H7 (cell line): ENCODE results near the gene LCN6. TPM values are rescaled to one million over a fixed set of nuclear protein-coding genes. Genes with fewer than 3 reads are reported as not detected.

ENCODE experiments used
- DNase-seq: peaks from one replicate; pipeline ENCODE4 v3.0.0; 2012
- H3K27me3 ChIP-seq: 2 replicates; pipeline ENCODE4 v1.6.0; 2011; ENCODE audit warnings: mild to moderate bottlenecking, low read length; ENCODE audit not compliant: control insufficient read depth, insufficient read depth
- H3K36me3 ChIP-seq: replicated peaks from 2 replicates; pipeline ENCODE4 v1.5.1; 2011; ENCODE audit warnings: low read length; ENCODE audit not compliant: control insufficient read depth, insufficient read depth
- H3K4me3 ChIP-seq: 2 replicates; pipeline ENCODE4 v1.5.1; 2011; ENCODE audit warnings: low read depth, mild to moderate bottlenecking, control low read depth, low read length, moderate library complexity; ENCODE audit not compliant: insufficient read depth
- total RNA-seq: library from RNA; depleted of rRNA; stranded (reverse); fragments of >200 nt; shearing (Covaris generic); gene quantifications from 2 replicates; pipeline ENCODE4 v1.2.3, GENCODE V29; 2014

The LCN6 gene
- total RNA-seq, 1 experiment from 2014 or later, result not detected

- DNase-seq, result no peak
- Histone ChIP-seq H3K27me3 (no peaks in the 10 kb centered on the region), H3K4me3 (no peak overlapping the region), H3K36me3 (no peaks in the 10 kb centered on the region)
Measured at GRCh38 chr9:136746621-136747020, 1.7 kb downstream of the LCN6 start.

DNA sequence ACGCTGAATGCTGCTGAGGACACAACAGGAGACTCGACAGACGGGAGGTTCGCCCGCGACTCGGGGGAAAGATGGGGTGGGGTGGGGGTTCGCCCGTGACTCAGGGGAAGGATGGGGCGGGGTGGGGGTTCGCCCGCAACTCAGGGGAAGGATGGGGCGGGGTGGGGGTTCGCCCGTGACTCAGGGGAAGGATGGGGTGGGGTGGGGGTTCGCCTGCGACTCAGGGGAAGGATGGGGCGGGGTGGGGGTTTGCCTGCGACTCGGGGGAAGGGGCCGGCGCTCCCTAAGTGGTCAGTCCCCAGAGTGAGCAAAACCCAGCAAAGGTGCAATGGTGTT, 2.2 kb downstream of the LCN6 start:
- Histone ChIP-seq H3K36me3 (no peaks in the 10 kb centered on the region), H3K4me3 (no peak overlapping the region), H3K27me3 (no peaks in the 10 kb centered on the region)
- no peak for DNase-seq

DNA sequence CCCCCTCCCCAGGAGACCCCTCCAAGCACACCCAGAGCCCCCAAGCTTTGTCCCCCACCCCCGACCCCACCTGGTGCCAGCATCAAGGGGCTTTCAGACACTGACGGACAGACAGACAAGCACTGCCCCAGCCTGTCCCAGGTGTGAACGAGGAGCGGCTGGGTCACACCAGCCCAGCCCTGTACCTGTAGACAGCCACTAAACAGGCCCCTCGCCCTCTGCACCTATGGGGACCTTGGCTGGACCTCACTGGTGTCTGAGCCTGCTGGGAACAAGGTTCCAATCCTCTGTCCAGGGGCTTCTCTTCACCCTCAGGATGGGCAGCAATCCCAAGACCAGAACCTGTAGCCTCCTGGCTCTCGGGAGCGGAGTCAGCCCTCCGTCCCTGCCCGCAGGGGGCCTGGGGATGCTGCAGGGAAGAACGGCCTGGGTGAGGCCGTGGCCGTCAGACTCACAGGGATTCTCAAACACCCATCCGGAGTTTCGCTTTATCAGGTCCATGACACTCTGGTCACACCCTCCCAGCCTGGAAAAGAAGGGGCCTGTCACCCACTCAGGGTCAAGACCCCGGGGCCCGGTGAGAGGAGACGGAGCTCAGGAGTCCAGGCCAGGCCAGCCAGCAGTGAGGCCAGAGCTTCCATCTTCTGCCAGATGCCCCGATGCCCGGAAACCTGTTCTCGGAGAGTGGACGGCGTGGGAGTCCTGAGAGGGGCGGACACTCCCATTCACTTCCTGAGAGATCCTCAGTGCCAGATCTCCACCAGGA, 2.8 kb downstream of the LCN6 start:
- Histone ChIP-seq H3K36me3 (no peaks in the 10 kb centered on the region), H3K27me3 (no peaks in the 10 kb centered on the region), H3K4me3 (no peak overlapping the region)
- DNase-seq, result no peak

DNA sequence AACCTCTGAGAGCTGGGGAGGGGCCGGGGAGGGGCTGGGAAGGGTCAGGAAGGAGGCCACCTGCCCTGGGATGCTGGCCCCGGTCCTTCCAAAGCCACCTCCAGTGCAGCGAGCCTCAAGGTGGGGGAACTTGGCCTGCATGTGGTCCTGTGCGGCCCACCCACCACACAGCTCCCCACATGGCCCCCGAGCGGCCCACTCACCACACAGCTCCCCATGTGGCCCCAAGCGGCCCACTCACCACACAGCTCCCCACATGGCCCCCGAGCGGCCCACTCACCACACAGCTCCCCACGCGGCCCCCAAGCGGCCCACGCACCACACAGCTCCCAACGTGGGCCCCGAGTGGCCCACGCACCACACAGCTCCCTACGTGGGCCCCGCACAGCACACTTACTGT, 3.6 kb downstream of the LCN6 start:
- H3K36me3 ChIP-seq, result no peaks in the 10 kb centered on the region
- DNase-seq, result no peak
- no peaks in the 10 kb centered on the region for H3K27me3 ChIP-seq
- no peak overlapping the region for H3K4me3 ChIP-seq

DNA sequence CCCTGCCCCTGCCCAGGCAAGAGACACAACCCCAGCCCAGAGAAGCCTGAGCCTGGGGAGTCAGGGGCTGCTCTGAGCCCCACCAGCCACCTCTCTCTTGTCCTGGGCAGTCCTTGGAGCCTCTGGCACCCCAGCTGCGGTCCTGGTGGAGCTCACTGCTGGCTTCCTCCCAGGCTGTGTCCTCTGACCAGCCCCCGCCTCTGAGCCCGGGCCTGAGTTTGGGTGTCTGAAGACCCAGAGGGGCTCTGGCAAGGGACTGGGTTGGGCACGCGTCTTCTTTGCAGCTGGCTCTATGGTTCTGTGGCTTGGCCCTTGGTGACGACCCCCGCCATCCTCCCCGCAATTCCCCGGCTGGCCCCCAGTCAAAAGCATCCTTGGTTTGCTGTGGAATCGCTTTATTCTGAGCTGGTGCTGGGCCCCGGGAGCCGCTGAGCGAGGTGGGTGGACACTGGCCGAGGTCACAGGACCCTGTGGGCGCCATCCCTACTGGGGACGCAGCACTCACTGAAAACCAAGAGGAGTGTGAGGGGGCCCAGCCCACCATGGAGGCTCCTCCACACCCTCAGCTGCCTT, 4.6 kb downstream of the LCN6 start:
- DNase-seq, result no peak
- no peaks in the 10 kb centered on the region for H3K27me3 ChIP-seq
- H3K4me3 ChIP-seq, result no peak overlapping the region
- H3K36me3 ChIP-seq, result no peaks in the 10 kb centered on the region

DNA sequence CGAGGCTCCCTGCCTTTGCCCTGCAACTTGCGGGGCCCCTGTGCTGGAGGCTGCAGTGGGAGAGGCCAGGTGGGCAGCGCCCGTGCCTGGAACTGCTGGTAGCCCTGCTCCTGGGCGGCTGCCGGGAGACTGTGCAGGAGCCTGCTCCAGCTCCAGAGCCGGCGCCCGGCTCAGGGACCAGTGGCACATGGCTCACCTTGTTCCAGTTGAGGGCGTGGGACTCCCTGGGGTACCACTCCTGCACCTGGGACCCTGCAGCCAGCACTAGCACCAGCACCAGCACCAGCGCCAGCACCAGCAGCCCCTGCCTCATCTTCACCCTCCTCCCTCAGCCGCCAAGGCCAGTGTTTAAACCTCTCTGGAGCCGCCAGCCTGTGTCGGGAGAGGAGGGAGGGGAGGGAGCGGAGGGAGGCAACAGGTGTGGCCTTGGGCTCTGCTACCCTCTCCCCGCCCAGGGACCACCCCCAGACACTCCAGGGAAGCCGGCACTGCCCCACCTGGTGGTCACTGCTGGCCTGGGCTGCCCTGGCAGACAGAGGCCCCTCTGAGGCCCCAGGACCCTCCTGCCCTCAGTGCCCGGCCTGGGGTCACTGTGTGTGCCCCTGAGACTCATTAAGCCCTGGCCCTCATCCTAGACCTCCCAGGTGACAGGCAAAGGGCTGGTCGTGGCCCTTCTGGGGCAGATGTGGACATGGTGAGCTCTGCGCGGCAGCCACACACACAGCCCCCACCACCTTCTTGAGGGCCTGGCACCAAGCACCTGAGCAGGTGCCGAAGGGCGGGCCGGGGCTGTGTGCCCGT, 5.5 kb downstream of the LCN6 start, which contains the start of gene LCN10:
LCN10 (minus strand) TSS at position 350 of the 801 bp plus-strand sequence; CDS start at position 313, 37 bp downstream.
- DNase-seq, result peak; percentile 97
- H3K36me3 ChIP-seq, result no peaks in the 10 kb centered on the region
- no peaks in the 10 kb centered on the region for H3K27me3 ChIP-seq
- H3K4me3 ChIP-seq, result peak within 1 kb of the TSS; percentile 2; the same call in 1 of the 2 replicates

- Histone ChIP-seq H3K27me3 (no peaks in the 10 kb centered on the region), H3K36me3 (no peaks in the 10 kb centered on the region), H3K4me3 (no peak overlapping the region; the same call in 1 of the 2 replicates)
- no peak for DNase-seq
Measured at GRCh38 chr9:136741883-136742571, 6.3 kb downstream of the LCN6 start.

- Histone ChIP-seq H3K36me3 (no peaks in the 10 kb centered on the region), H3K27me3 (no peaks in the 10 kb centered on the region), H3K4me3 (no peak overlapping the region)
- DNase-seq, result no peak
Measured at GRCh38 chr9:136740971-136741882, 7.1 kb downstream of the LCN6 start.

GRCh38 chr9:136740491-136740890, 7.8 kb downstream of the LCN6 start:
- no peak overlapping the region for H3K4me3 ChIP-seq
- no peaks in the 10 kb centered on the region for H3K27me3 ChIP-seq
- H3K36me3 ChIP-seq, result no peaks in the 10 kb centered on the region
- no peak for DNase-seq

- Histone ChIP-seq H3K36me3 (no peaks in the 10 kb centered on the region), H3K4me3 (no peak overlapping the region), H3K27me3 (no peaks in the 10 kb centered on the region)
- no peak for DNase-seq
Measured at GRCh38 chr9:136740069-136740468, 8.3 kb downstream of the LCN6 start.

GRCh38 chr9:136739509-136739908, 8.8 kb downstream of the LCN6 start:
- no peak for DNase-seq
- H3K36me3 ChIP-seq, result no peaks in the 10 kb centered on the region
- H3K27me3 ChIP-seq, result no peaks in the 10 kb centered on the region
- H3K4me3 ChIP-seq, result no peak overlapping the region

- Histone ChIP-seq H3K4me3 (no peak overlapping the region), H3K36me3 (no peaks in the 10 kb centered on the region), H3K27me3 (no peaks in the 10 kb centered on the region)
- DNase-seq, result no peak
Measured at GRCh38 chr9:136738960-136739359, 9.4 kb downstream of the LCN6 start.

GRCh38 chr9:136735812-136736480, 12.4 kb downstream of the LCN6 start:
- H3K36me3 ChIP-seq, result no peaks in the 10 kb centered on the region
- no peak for DNase-seq
- no peaks in the 10 kb centered on the region for H3K27me3 ChIP-seq
- H3K4me3 ChIP-seq, result no peak overlapping the region
